Muscle of back (tissue), 13 donors: ENCODE data around the gene MAP4K5. TPM values are rescaled to one million over a fixed set of nuclear protein-coding genes. Genes with fewer than 3 reads are reported as not detected.
"Not testable (repeated sequence)": the region's sequence is repeated elsewhere in the genome, so short reads cannot be mapped to it uniquely, and the experiment has no call there.

Experiments
- DNase-seq, 3 donors: peaks; one replicate each; pipeline versions ENCODE4 v3.0.0 to v3.0.0-alpha.2; 2013
- long read RNA-seq, 9 donors: transcript quantifications; one replicate each; lab custom pipeline, GENCODE V29; 2026
- polyA plus RNA-seq, 10 donors: library from polyadenylated mRNA; unstranded; fragments of 120-200 nt; gene quantifications; one replicate each; pipeline ENCODE4 v1.2.1, GENCODE V29; 2013; ENCODE audit not compliant: insufficient read length in 10 of 10

Gene MAP4K5
- polyA plus RNA-seq: 10 to 100 TPM; 28.8 to 47.0 (median 33.9) TPM
- long read RNA-seq, donor 1: 0 reads
- long read RNA-seq, donor 2: 0 reads
- long read RNA-seq, donor 3: 0 reads
- long read RNA-seq, donor 4, partial matches to known transcripts: 0 of 1 reads
- long read RNA-seq, donor 4, other reads (novel, unspliced or antisense): 0 of 1 reads
- long read RNA-seq, donor 5: 0 reads
- long read RNA-seq, donor 6: 0 reads
- long read RNA-seq, donor 7: 0 reads
- long read RNA-seq, donor 8, partial matches to known transcripts: 7 of 7 reads
- long read RNA-seq, donor 8, other reads (novel, unspliced or antisense): 0 of 7 reads
- long read RNA-seq, donor 9: 0 reads

DNA sequence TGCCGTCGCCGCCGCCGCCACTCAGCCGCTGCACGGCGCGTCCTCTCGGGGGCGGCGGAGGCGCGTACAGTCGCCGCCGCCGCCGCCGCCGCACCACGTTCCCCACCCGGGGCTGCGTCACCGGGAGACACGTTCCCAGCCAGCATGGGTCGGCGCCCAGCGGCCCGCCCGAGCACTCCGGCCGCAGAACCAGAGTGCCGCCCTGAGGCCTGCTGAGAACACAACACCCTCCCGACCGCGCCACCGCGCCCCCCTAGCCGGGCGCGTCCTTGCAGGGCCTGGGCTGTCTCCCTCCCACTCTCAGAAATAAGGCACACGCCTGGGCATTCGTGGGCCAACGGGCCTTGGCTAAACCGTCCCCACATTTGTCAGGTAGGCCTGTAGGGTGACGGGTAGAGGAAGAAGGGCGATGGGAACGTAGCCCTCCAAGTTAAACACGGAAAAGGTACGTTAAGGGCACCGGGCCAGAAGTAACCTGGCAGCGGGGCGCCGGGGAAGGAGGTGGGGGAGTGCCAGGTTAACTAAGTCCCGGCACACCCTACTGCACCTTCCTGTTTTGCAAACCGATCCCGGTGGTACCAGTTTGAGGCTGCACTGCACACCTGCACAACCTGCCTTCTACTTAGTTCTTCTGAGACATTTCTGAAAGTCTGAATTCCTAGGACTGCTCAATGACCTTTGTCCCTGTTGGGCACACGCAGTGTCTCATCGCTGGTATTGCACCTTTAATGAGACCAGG lies at the start of gene MAP4K5:
MAP4K5 (minus strand) TSS at position 68 of the 739 bp plus-strand sequence. CDS start 520 bp downstream, outside the sequence.
- DNase-seq: peak; percentile 92 to 96 (median 94)

- DNase-seq: no peak
Measured at GRCh38 chr14:50578433-50578832, 46.1 kb upstream of the MAP4K5 start.

- no peak for DNase-seq
Measured at GRCh38 chr14:50577982-50578381, 45.6 kb upstream of the MAP4K5 start.

- no peak for DNase-seq
Measured at GRCh38 chr14:50575769-50576168, 43.4 kb upstream of the MAP4K5 start.

- DNase-seq: no peak
Measured at GRCh38 chr14:50573862-50574261, 41.5 kb upstream of the MAP4K5 start.

DNA sequence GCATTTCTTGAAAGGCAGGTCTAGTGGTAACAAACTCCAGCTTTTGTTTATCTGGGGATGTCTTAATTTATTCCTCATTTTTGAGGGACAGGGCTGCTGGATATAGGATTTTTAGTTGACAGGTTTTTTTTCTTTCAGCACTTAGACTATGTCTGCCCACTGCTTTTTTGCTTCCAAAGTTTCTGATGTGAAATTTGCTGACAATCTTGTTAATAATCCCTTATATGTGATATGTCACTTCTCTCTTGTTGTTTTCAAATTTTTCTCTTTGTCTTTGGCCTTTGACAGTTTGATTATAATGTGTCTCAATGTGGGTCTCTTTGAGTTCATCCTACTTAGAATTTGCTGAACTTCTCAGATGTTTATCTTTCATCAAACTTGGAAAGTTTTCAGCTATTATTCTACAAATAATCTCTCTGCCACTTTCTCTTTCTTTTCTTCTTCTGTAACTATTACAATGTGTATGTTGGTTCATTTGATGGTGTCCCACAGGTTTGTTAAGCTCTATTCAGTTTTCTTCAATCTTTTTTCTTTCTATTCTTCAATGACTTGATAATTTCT lies 37.4 kb upstream of the MAP4K5 start:
- no peak for DNase-seq

GRCh38 chr14:50562841-50563240 lies 30.5 kb upstream of the MAP4K5 start:
- no peak for DNase-seq

DNA sequence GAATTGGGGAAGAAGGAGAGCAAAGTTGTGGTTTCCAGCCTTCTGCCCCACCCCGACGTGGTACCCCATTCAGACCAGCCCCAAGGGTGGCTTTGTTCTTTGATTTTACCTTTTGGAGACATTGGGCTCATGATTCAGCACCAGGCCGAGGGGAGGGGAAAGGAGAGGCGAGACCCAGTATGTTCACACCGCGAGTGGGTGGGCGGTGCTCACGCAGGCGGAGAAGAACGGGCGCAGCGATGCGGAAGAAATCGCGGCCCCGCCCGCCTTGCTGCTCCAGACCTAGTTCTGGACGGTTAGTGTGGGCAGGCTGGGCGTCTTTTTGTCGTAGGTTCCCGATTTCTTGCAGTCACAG lies 28.5 kb upstream of the MAP4K5 start:
- DNase-seq: peak; percentile 69 to 92 (median 80)

DNA sequence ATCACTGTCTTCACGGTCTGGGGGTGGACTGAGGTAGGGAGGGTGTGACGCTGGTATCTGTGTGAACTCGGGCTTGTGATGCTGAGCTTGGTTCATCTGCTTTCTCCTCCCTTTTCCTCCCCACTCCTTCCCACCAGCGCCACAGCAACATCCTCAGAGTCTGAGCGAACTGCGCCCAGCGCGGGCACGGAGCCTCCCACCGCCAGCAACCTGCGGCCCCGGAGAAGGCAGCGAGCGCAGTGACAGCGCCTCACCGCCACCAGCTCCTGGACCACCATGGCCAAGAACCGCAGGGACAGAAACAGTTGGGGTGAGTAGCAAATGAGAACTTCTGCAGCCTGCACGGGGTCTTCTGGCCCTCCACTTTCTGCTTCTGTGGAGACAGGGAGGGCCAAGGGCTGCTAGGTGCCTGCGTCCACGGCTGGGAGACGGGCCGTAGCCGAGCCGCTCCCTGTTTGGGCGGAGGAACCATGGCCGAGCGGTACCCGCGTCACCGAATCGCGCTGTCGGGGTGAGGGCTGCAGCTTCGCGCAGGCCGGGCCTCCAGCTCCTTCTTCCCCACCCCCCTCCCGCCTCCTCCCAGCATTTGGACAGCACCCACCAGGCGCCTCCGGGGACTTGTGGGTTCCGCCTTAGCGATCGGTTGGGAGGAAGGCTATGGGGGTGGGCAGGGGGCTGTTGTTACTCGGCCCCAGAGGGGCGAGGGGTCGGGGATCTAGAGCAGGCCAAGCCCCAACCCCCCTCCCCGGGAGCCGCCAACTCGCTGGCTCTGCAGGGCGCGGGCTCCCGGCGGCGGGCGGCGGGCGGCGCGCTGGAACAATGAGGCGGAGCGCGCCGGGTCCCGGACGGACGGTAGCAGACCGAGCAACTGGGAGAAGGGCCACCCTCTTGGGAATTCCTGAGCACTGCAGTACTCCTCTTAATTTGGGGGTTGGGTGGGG lies 27.9 kb upstream of the MAP4K5 start, which contains the start of gene ATL1:
ATL1 (plus strand) TSS at position 156 of the 941 bp plus-strand sequence; CDS start at position 277, 121 bp downstream.
- DNase-seq: peak; percentile 74 to 95 (median 89)

DNA sequence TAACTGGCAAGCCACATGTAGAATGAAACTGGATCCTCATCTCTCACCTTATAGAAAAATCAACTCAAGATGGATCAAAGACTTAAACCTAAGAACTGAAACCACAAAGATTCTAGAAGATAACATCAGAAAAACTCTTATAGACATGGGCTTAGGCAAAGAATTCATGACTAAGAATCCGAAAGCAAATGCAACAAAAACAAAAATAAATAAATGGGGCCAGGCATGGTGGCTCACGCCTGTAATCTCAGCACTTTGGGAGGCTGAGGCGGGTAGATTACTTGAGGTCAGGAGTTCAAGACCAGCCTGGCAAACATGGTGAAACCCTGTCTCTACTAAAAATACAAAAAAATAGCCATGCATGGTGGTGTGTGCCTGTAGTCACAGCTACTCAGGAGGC lies 20.4 kb upstream of the MAP4K5 start:
- not testable (repeated sequence) for DNase-seq

DNA sequence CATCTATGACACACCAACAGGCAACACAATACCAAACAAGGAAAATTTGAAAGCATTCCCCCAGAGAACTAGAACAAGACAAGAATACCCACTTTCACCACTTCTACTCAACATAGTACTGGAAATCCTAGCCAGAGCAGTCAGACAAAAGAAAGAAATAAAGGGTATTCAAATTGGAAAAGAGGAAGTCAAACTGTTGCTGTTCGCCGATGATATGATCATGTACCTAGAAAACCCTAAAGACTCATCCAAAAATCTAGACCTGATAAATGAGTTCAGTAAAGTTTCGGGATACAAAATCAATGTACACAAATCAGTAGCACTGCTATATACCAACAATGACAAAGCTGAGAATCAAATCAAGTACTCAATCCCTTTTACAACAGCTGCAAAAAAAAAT lies 19.5 kb upstream of the MAP4K5 start:
- DNase-seq: no peak

- no peak for DNase-seq
Measured at GRCh38 chr14:50550294-50550693, 17.9 kb upstream of the MAP4K5 start.

DNA sequence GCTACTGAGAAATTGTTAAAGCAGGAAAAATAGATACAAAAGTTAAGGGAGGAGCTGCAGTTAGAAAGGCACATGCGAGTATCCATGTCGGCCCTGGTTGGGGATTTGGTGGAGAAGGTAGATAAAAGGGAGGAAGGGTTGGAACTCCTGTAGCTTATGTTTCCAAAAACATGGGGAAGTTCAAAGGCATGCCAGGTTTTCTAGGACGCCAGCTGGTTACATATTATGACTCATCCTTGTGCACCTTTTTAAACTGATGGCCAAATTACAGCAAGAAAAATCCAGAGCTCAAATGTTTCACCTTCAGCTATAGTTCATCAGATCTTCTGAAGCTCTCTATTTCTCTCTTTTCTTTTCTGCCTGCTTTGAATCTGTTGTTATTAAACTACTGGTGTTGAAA lies 13.2 kb upstream of the MAP4K5 start:
- DNase-seq: no peak

- peak in 1 of 3 donors; percentile 19 for DNase-seq
Measured at GRCh38 chr14:50544911-50545310, 12.5 kb upstream of the MAP4K5 start.

- peak in 1 of 3 donors; percentile 64 for DNase-seq
Measured at GRCh38 chr14:50542941-50543418, 10.6 kb upstream of the MAP4K5 start.

GRCh38 chr14:50541159-50541567 lies 8.8 kb upstream of the MAP4K5 start:
- DNase-seq: no peak

- no peak for DNase-seq
Measured at GRCh38 chr14:50539051-50539450, 6.7 kb upstream of the MAP4K5 start.

DNA sequence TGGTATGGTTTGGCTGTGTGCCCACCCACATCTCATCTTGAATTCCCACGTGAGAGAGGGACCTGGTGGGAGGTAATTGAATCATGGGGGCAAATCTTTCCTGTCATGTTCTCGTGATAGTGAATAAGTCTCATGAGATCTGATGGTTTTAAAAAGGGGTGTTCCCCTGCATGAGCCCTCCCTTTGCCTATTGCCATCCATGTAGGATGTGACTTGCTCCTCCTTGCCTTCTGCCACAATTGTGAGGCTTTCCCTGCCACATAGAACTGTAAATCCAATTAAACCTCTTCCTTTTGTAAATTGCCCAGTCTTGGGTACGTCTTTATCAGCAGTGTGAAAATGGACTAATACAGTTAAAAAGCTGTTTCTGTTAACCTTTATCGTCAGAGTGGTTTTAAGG lies 5.7 kb upstream of the MAP4K5 start:
- not testable (repeated sequence) for DNase-seq

DNA sequence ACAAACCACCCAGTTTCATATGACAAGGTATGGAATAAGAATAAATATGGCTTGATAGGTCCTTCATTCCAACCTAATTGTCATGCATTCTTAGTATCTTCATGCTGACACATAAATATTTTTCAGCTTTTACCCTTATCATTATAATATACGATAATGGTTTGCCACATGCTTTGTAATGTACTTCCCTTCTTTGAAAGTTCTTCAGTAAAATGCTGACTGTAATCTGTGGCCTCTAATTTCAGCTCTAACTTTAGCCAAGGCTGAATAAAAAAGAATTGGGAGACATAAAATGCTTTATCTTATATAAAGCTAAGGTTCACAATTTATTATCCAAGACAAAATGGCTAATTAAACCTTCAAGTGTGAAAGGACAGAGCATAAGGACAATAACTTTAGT lies 2.6 kb upstream of the MAP4K5 start:
- DNase-seq: no peak

- DNase-seq: peak in 2 of 3 donors; percentile 35 to 50
Measured at GRCh38 chr14:50534416-50534815, 2.0 kb upstream of the MAP4K5 start.

DNA sequence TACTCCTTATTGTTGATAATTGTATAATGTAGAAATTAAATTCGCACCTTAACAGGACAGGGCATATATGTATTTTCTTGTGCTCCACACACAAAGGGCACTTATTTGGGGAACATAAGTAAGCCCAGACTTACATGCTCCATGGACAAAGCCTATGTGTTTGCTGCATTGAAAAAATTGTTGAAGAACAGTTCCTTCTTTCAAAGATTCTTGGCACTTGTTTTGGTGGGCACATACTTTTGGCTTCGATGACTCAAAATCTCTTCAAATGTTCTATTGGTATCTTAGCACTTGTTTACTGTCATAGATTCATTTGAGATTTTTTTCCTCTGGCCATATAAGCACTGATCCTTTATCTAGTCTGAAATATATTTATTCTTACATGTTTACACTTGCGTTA lies 1.4 kb upstream of the MAP4K5 start:
- DNase-seq: peak in 1 of 3 donors; percentile 26
